GM19043 (cell line): ENCODE results near the gene ABCC9.

ENCODE experiments used
- ATAC-seq: cut with Tn5 transposase; IDR thresholded peaks from one replicate; pipeline ENCODE4 v1.9.1; 2021; ENCODE audit warnings: low read depth; ENCODE audit not compliant: unreplicated experiment

ABCC9 gene

GRCh38 chr12:21884936-21885335 lies 56.3 kb downstream of the ABCC9 start:
- no peak for ATAC-seq

- no peak for ATAC-seq
Observed at GRCh38 chr12:21882635-21883034, 58.6 kb downstream of the ABCC9 start.

- no peak for ATAC-seq
Observed at GRCh38 chr12:21881965-21882364, 59.3 kb downstream of the ABCC9 start.

- ATAC-seq: no peak
Observed at GRCh38 chr12:21879312-21879711, 61.9 kb downstream of the ABCC9 start.

GRCh38 chr12:21877293-21877982 lies 63.8 kb downstream of the ABCC9 start:
- ATAC-seq: no peak

- no peak for ATAC-seq
Observed at GRCh38 chr12:21865846-21866245, 75.4 kb downstream of the ABCC9 start.

- ATAC-seq: no peak
Observed at GRCh38 chr12:21860534-21860933, 80.7 kb downstream of the ABCC9 start.

- ATAC-seq: no peak
Observed at GRCh38 chr12:21860128-21860527, 81.1 kb downstream of the ABCC9 start.

- ATAC-seq: no peak
Observed at GRCh38 chr12:21852251-21852650, 89.0 kb downstream of the ABCC9 start.

- ATAC-seq: no peak
Observed at GRCh38 chr12:21851151-21851550, 90.1 kb downstream of the ABCC9 start.

- ATAC-seq: no peak
Observed at GRCh38 chr12:21850419-21850818, 90.8 kb downstream of the ABCC9 start.

GRCh38 chr12:21849878-21850277 lies 91.3 kb downstream of the ABCC9 start:
- no peak for ATAC-seq

- no peak for ATAC-seq
Observed at GRCh38 chr12:21848192-21848591, 93.0 kb downstream of the ABCC9 start.

GRCh38 chr12:21843795-21844194 lies 97.4 kb downstream of the ABCC9 start:
- no peak for ATAC-seq

- no peak for ATAC-seq
Observed at GRCh38 chr12:21839776-21840175, 101.5 kb downstream of the ABCC9 start.

- ATAC-seq: no peak
Observed at GRCh38 chr12:21837847-21838246, 103.4 kb downstream of the ABCC9 start.

- no peak for ATAC-seq
Observed at GRCh38 chr12:21831791-21832344, 109.4 kb downstream of the ABCC9 start.

- no peak for ATAC-seq
Observed at GRCh38 chr12:21828779-21829178, 112.4 kb downstream of the ABCC9 start.

- ATAC-seq: no peak
Observed at GRCh38 chr12:21828136-21828775, 113.0 kb downstream of the ABCC9 start.

- no peak for ATAC-seq
Observed at GRCh38 chr12:21827083-21827482, 114.1 kb downstream of the ABCC9 start.

- no peak for ATAC-seq
Observed at GRCh38 chr12:21826618-21826910, 114.7 kb downstream of the ABCC9 start.

GRCh38 chr12:21825886-21826617 lies 115.2 kb downstream of the ABCC9 start:
- no peak for ATAC-seq
